ENCODE results near the gene TAAR2. TPM values are rescaled to one million over a fixed set of nuclear protein-coding genes. Genes with fewer than 3 reads are reported as not detected.

The TAAR2 gene
- total and polyA plus RNA-seq, 2 of the 8 experiments (the other 6 are each of a cell fraction or from before 2014, with no cell fraction given), result not detected

DNA sequence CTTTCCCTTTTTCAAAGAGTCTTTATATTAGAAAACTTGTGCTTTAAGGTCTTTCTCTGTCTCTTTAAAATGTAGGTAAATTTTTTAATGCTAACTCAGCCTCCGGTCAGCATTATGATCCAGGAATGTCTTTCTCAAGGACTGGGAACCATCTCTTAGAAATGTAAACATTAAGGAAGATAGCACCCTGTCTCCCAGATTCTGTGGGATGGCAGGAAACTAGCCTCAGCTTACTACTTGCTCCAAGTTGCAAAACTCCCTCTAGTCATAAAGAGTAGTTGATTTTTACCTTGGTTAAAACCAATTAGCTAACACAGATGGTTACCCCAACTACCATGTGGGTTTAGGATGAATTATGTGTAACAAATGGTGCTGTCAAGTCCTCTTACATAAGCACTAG, 39.6 kb upstream of the TAAR2 start:
- H3K14ac ChIP-seq (ENCODE audit: insufficient read length), result no peak overlapping the region
- CTCF ChIA-PET (ENCODE audit: partially characterized antibody), result interaction anchor here (1.6 to 2.2 kb wide), 2 partner anchors 51 to 133 kb away, joined by 4 to 5 read pairs; no protein-coding TSS in a partner anchor
- 95% methylated on average over 1 of the region's 1 CpG; no CpG with 5 or more reads in 1 of the 2 experiments for WGBS, 2 experiments (ENCODE audit: extremely low coverage in 1 of 2, insufficient coverage in 1 of 2, insufficient read length in 1 of 2, insufficient replicate concordance in 2 of 2, low coverage in 1 of 2, low lambda C conversion rate in 2 of 2, missing lambda C conversion rate in 1 of 2)
- TF ChIP-seq, protein P1, sequence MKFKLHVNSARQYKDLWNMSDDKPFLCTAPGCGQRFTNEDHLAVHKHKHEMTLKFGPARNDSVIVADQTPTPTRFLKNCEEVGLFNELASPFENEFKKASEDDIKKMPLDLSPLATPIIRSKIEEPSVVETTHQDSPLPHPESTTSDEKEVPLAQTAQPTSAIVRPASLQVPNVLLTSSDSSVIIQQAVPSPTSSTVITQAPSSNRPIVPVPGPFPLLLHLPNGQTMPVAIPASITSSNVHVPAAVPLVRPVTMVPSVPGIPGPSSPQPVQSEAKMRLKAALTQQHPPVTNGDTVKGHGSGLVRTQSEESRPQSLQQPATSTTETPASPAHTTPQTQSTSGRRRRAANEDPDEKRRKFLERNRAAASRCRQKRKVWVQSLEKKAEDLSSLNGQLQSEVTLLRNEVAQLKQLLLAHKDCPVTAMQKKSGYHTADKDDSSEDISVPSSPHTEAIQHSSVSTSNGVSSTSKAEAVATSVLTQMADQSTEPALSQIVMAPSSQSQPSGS (IDR thresholded peaks at IDR 0.05; ENCODE audit: low read length), result no peak
- TF ChIP-seq SUZ12 (IDR thresholded peaks at IDR 0.05; ENCODE audit: low read length) (no peak), RFX5 (IDR thresholded peaks at IDR 0.05; ENCODE audit: borderline replicate concordance, low read depth, low read length) (no peak), CHD2 (IDR thresholded peaks at IDR 0.05; ENCODE audit: low read length) (no peak), TAF1 (IDR thresholded peaks at IDR 0.05; ENCODE audit: low read depth, low read length) (no peak), TEAD4 (IDR thresholded peaks at IDR 0.05; ENCODE audit: low read depth, low read length) (no peak), NRF1 (IDR thresholded peaks at IDR 0.05; ENCODE audit: low read depth, low read length) (no peak), TCF12 (IDR thresholded peaks at IDR 0.05; ENCODE audit: low read depth, low read length) (no peak), SIRT6 (IDR thresholded peaks at IDR 0.05; ENCODE audit: low read length) (no peak), RXRA (IDR thresholded peaks at IDR 0.05; ENCODE audit: insufficient read depth, low read depth, low read length) (no peak), YY1 (IDR thresholded peaks at IDR 0.05; ENCODE audit: low read depth, low read length) (no peak), BRCA1 (IDR thresholded peaks at IDR 0.05; ENCODE audit: low read depth, low read length) (no peak)
- TF ChIP-seq, protein P2, sequence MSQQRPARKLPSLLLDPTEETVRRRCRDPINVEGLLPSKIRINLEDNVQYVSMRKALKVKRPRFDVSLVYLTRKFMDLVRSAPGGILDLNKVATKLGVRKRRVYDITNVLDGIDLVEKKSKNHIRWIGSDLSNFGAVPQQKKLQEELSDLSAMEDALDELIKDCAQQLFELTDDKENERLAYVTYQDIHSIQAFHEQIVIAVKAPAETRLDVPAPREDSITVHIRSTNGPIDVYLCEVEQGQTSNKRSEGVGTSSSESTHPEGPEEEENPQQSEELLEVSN (IDR thresholded peaks at IDR 0.05), result no peak

More for the DNA sequence above, 39.6 kb upstream of the TAAR2 start:
- Histone ChIP-seq H3K23ac (ENCODE audit: insufficient read length) (no peak overlapping the region), H3K56ac (replicated peaks; ENCODE audit: insufficient read length, low read depth, low read length) (no peak overlapping the region), H3K9ac (replicated peaks in 1 of 4; ENCODE audit: extremely low read depth in 1 of 4, low read depth in 3 of 4, low read length in 3 of 4) (no peak overlapping the region), H2BK5ac (ENCODE audit: low read depth, low read length) (no peak overlapping the region), H2AFZ (ENCODE audit: low read length) (no peak overlapping the region), H3K27me3 (replicated peaks in 1 of 4; ENCODE audit: control insufficient read depth in 3 of 4, extremely low read depth in 1 of 4, insufficient read depth in 3 of 4, low read length in 3 of 4) (no peaks in the 10 kb centered on the region), H3K9me3 (ENCODE audit: insufficient read depth in 2 of 2, low read depth in 1 of 2, low read length in 1 of 2) (peaks cover 0 to 8% of the 10 kb centered on the region in 2 experiments; a peak in 2 of 4 replicates), H3K4me1 (replicated peaks in 1 of 4; ENCODE audit: control insufficient read depth in 3 of 4, insufficient read depth in 4 of 4, low read length in 3 of 4) (peaks cover 0 to 6% (median 0%) of the 10 kb centered on the region in 4 experiments; a peak in 2 of 7 replicates), H3K79me1 (ENCODE audit: low read depth, low read length) (no peaks in the 10 kb centered on the region), H3K18ac (ENCODE audit: extremely low read depth, low read length) (no peak overlapping the region), H3K4me2 (ENCODE audit: insufficient read depth in 1 of 2, low read depth in 2 of 2, low read length in 2 of 2) (no peak overlapping the region), H2BK20ac (ENCODE audit: low read length) (no peak overlapping the region), H3K27ac (ENCODE audit: low read depth, low read length) (no peak overlapping the region), H3K36me3 (ENCODE audit: control insufficient read depth in 2 of 4, insufficient read depth in 4 of 4, low read length in 3 of 4) (peaks cover 0 to 3% (median 0%) of the 10 kb centered on the region in 4 experiments; a peak in 1 of 8 replicates), H4K8ac (ENCODE audit: extremely low read depth, insufficient read depth, low read length) (no peak overlapping the region), H3K23me2 (ENCODE audit: low read depth, low read length) (no peaks in the 10 kb centered on the region), H2AK5ac (ENCODE audit: low read depth, low read length) (no peak overlapping the region), H3K4ac (replicated peaks; ENCODE audit: insufficient read length, low read depth, low read length) (no peak overlapping the region), H3K79me2 (ENCODE audit: control insufficient read depth in 1 of 2, insufficient read depth in 2 of 2, low read length in 2 of 2) (no peaks in the 10 kb centered on the region), H3K4me3 (ENCODE audit: extremely low read depth in 1 of 4, insufficient read depth in 2 of 4, low read depth in 3 of 4, low read length in 4 of 4) (no peak overlapping the region), H2BK12ac (ENCODE audit: low read depth, low read length) (no peak overlapping the region), H4K91ac (replicated peaks; ENCODE audit: insufficient read length, low read length) (no peak overlapping the region), H4K5ac (ENCODE audit: insufficient read length, low read depth, low read length) (no peak overlapping the region), H2BK15ac (ENCODE audit: low read length) (no peak overlapping the region), H2BK120ac (replicated peaks; ENCODE audit: low read depth, low read length) (no peak overlapping the region), H4K20me1 (replicated peaks in 1 of 2; ENCODE audit: control insufficient read depth in 1 of 2, insufficient read depth in 2 of 2, low read length in 2 of 2) (no peaks in the 10 kb centered on the region)
- DNase-seq (ENCODE audit: low read depth in 1 of 2, low spot score in 2 of 2) (no peak), FAIRE-seq (no peak)
- POLR2A ChIA-PET (ENCODE audit: partially characterized antibody), result no interaction called here
